ENCODE results near the gene HBA1.

- no peak for TF ChIP-seq RNF219 (CRISPR knock-in tag; IDR thresholded peaks at IDR 0.05)
- no peak for TF ChIP-seq ZNF740 (CRISPR knock-in tag; IDR thresholded peaks at IDR 0.05)
- TF ChIP-seq ZNF740 (tag; IDR thresholded peaks at IDR 0.05), result no peak
- no peak for TF ChIP-seq ZBTB43 (CRISPR knock-in tag; IDR thresholded peaks at IDR 0.05)
- TF ChIP-seq CSDE1 (IDR thresholded peaks at IDR 0.05), result no peak
- TF ChIP-seq ERF (CRISPR knock-in tag; IDR thresholded peaks at IDR 0.05), result no peak
Measured at GRCh38 chr16:170788-171187, 5.7 kb upstream of the HBA1 start.
